Upper lobe of left lung (tissue), 4 donors: ENCODE measurements around the gene ZNF547.

Experiments
- EP300 ChIP-seq, 4 donors: sonication (generic); formaldehyde crosslinking; IDR thresholded peaks; one replicate each; pipeline ENCODE4 v1.5.1; 2017; ENCODE audit warnings: antibody characterized with exemption in 4 of 4, control low read depth in 2 of 4
- POLR2AphosphoS5 ChIP-seq, 2 donors: sonication (generic); formaldehyde crosslinking; IDR thresholded peaks; one replicate each; pipeline ENCODE4 v1.5.1; 2017; ENCODE audit warnings: antibody characterized with exemption in 2 of 2
- TF ChIP-seq, protein P1 (sequence below), 6 experiments: fragments of 450-650 bp in 4 of 6; fragments of 200-600 bp in 2 of 6; sonication (generic) in 2 of 6; IDR thresholded peaks; one replicate each; pipeline ENCODE4 v1.5.1; 2016 to 2019; ENCODE audit warnings: antibody characterized with exemption in 6 of 6

DNA sequence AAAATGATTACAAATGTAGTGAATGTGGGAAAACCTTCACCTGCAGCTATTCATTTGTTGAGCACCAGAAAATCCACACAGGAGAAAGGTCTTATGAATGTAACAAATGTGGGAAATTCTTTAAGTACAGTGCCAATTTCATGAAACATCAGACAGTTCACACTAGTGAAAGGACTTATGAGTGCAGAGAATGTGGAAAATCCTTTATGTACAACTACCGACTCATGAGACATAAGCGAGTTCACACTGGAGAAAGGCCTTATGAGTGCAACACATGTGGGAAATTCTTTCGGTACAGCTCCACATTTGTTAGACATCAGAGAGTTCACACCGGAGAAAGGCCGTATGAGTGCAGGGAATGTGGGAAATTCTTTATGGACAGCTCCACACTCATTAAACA is 35.5 kb downstream of the ZNF547 start:
- TF ChIP-seq POLR2AphosphoS5 (IDR thresholded peaks at IDR 0.05) = no peak
- no peak for TF ChIP-seq EP300 (IDR thresholded peaks at IDR 0.05)
- TF ChIP-seq, protein P1, sequence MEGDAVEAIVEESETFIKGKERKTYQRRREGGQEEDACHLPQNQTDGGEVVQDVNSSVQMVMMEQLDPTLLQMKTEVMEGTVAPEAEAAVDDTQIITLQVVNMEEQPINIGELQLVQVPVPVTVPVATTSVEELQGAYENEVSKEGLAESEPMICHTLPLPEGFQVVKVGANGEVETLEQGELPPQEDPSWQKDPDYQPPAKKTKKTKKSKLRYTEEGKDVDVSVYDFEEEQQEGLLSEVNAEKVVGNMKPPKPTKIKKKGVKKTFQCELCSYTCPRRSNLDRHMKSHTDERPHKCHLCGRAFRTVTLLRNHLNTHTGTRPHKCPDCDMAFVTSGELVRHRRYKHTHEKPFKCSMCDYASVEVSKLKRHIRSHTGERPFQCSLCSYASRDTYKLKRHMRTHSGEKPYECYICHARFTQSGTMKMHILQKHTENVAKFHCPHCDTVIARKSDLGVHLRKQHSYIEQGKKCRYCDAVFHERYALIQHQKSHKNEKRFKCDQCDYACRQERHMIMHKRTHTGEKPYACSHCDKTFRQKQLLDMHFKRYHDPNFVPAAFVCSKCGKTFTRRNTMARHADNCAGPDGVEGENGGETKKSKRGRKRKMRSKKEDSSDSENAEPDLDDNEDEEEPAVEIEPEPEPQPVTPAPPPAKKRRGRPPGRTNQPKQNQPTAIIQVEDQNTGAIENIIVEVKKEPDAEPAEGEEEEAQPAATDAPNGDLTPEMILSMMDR (IDR thresholded peaks at IDR 0.05) = no peak
